Activated CD8-positive, alpha-beta memory T cell treated with anti-CD3 and anti-CD28 coated beads for 36 hours (primary cell): ENCODE measurements around the gene C6orf47. TPM values are rescaled to one million over a fixed set of nuclear protein-coding genes. Genes with fewer than 3 reads are reported as not detected.

Experiments
- CTCF ChIA-PET: fragments of 350-600 bp; sonication (Branson Sonifier 250); formaldehyde crosslinking; loops from one replicate; lab custom pipeline; 2021; ENCODE audit warnings: antibody characterized with exemption; lab: Charles Lee
- POLR2A ChIA-PET: fragments of 350-600 bp; sonication (Branson Sonifier 250); formaldehyde crosslinking; loops from one replicate; lab custom pipeline; 2021; ENCODE audit warnings: antibody characterized with exemption; lab: Charles Lee
- total RNA-seq, 2 experiments: library from RNA; stranded (reverse); gene quantifications; one replicate each; pipeline ENCODE4 v1.2.3, GENCODE V29; 2021

C6orf47 gene
- total RNA-seq, 2 experiments from 2014 or later = 16.7 to 17.6 TPM

GRCh38 chr6:31664790-31665500 is 4.4 kb upstream of the C6orf47 start, which contains the start of gene GPANK1:
TSS of gene GPANK1 (minus strand) at chr6:31664997. CDS start at chr6:31664478, 519 bp downstream.
- ChIA-PET POLR2A (interaction anchor here (0.6 to 3.1 kb wide), 8 partner anchors 12 to 931 kb away, joined by 3 to 29 read pairs (median 4); partner anchors contain the start of genes ABHD16A, BAG6, CLIC1 and LSM2), CTCF (interaction anchor here (1.1 to 3.6 kb wide), 2 partner anchors 12 to 166 kb away, joined by 4 to 21 read pairs; partner anchors contain the start of gene BAG6)

GRCh38 chr6:31663961-31664789 is 3.6 kb upstream of the C6orf47 start:
- POLR2A ChIA-PET = interaction anchor here (0.7 to 3.1 kb wide), 9 partner anchors 11 to 930 kb away, joined by 3 to 29 read pairs (median 4); partner anchors contain the start of genes ABHD16A, BAG6, CLIC1 and HSPA1A
- CTCF ChIA-PET = interaction anchor here (0.6 to 3.6 kb wide), 5 partner anchors 11 to 171 kb away, joined by 3 to 21 read pairs (median 4); partner anchors contain the start of gene BAG6

GRCh38 chr6:31663126-31663960 is 2.8 kb upstream of the C6orf47 start:
- POLR2A ChIA-PET = interaction anchor here (0.6 to 3.1 kb wide), 5 partner anchors 11 to 355 kb away, joined by 3 to 29 read pairs (median 7); partner anchors contain the start of genes BAG6, HSPA1A and HSPA1L

GRCh38 chr6:31662124-31662723 is 1.6 kb upstream of the C6orf47 start:
- ChIA-PET POLR2A (interaction anchor here (0.6 to 1.7 kb wide), 4 partner anchors 23 to 502 kb away, joined by 3 to 7 read pairs (median 5); partner anchors contain the start of genes EGFL8 and HSPA1B), CTCF (interaction anchor here (1.2 to 3.6 kb wide), 3 partner anchors 9 to 134 kb away, joined by 4 to 21 read pairs (median 6); partner anchors contain the start of gene BAG6)

More at GRCh38 chr6:31663126-31663960, 2.8 kb upstream of the C6orf47 start:
- CTCF ChIA-PET = interaction anchor here (0.7 to 3.6 kb wide), 5 partner anchors 11 to 133 kb away, joined by 3 to 21 read pairs (median 4); partner anchors contain the start of gene BAG6

- CTCF ChIA-PET = interaction anchor here (1.0 to 3.6 kb wide), 4 partner anchors 9 to 115 kb away, joined by 3 to 21 read pairs (median 5); partner anchors contain the start of genes ATP6V1G2 and BAG6
- POLR2A ChIA-PET = interaction anchor here (0.9 to 1.7 kb wide), 3 partner anchors 9 to 166 kb away, joined by 4 to 6 read pairs (median 5); partner anchors contain the start of genes BAG6, DDX39B and HSPA1B
These were observed 915 bp upstream of the C6orf47 start for GRCh38 chr6:31661262-31662123.

- POLR2A ChIA-PET = interaction anchor here (1.0 to 1.1 kb wide), 2 partner anchors 7 to 175 kb away, joined by 3 to 6 read pairs; partner anchors contain the start of gene BAG6
- CTCF ChIA-PET = interaction anchor here (0.8 to 1.7 kb wide), 3 partner anchors 8 to 70 kb away, joined by 3 to 6 read pairs (median 4); partner anchors contain the start of gene BAG6
These were observed 763 bp downstream of the C6orf47 start for GRCh38 chr6:31659649-31660380.

- ChIA-PET POLR2A (interaction anchor here (0.6 to 1.1 kb wide), 3 partner anchors 176 to 1312 kb away, joined by 3 to 8 read pairs (median 4); partner anchors contain the start of gene DXO), CTCF (interaction anchor here (0.7 to 0.8 kb wide), 3 partner anchors 13 to 67 kb away, joined by 3 read pairs; no protein-coding TSS in a partner anchor)
These were observed 1.5 kb downstream of the C6orf47 start for GRCh38 chr6:31658983-31659648.

- CTCF ChIA-PET = interaction anchor here (0.7 to 0.9 kb wide), 2 partner anchors 66 to 164 kb away, joined by 3 read pairs; no protein-coding TSS in a partner anchor
These were observed 2.4 kb downstream of the C6orf47 start for GRCh38 chr6:31658158-31658688.

GRCh38 chr6:31657406-31658157 is 3.0 kb downstream of the C6orf47 start:
- POLR2A ChIA-PET = no interaction called here
- CTCF ChIA-PET = interaction anchor here (0.9 kb wide), 1 partner anchor 165 kb away, joined by 3 read pairs; no protein-coding TSS in a partner anchor

More at GRCh38 chr6:31658158-31658688, 2.4 kb downstream of the C6orf47 start:
- POLR2A ChIA-PET = interaction anchor here (0.7 kb wide), 1 partner anchor 1313 kb away, joined by 8 read pairs; no protein-coding TSS in a partner anchor

- ChIA-PET CTCF (interaction anchor here (1.0 kb wide), 1 partner anchor 90 kb away, joined by 4 read pairs; no protein-coding TSS in a partner anchor), POLR2A (no interaction called here)
These were observed 5.0 kb downstream of the C6orf47 start, which contains the start of gene APOM for GRCh38 chr6:31655349-31656237. TSS of gene APOM (plus strand) at chr6:31655894. CDS start at chr6:31655967, 73 bp downstream.

GRCh38 chr6:31654574-31655348 is 5.8 kb downstream of the C6orf47 start:
- POLR2A ChIA-PET = interaction anchor here (3.5 kb wide), 1 partner anchor 10 kb away, joined by 29 read pairs; the partner anchor contains the start of genes CSNK2B and GPANK1
- CTCF ChIA-PET = interaction anchor here (0.7 to 1.0 kb wide), 3 partner anchors 91 to 1298 kb away, joined by 3 to 4 read pairs (median 3); partner anchors contain the start of gene HLA-DMA
